K562 (cell line): ENCODE data around the gene MICAL2. TPM values are rescaled to one million over a fixed set of nuclear protein-coding genes. Genes with fewer than 3 reads are reported as not detected.

Source experiments
- ATAC-seq: fragments of 200-7000 bp; cut with Tn5 transposase; 3 replicates; pipeline ENCODE4 v1.9.1; 2020; ENCODE audit warnings: moderate library complexity
- BruUV-seq: library from RNA; stranded (reverse); fragments of 400-500 nt; replicated peaks from 2 replicates; lab custom pipeline; 2021; lab: Mats Ljungman, UMichigan
- CTCF ChIA-PET: fragments of 300-600 bp; formaldehyde crosslinking; extraction: SDS; loops from one replicate; lab custom pipeline; 2021; ENCODE audit warnings: low intra/inter-chr PET ratio; lab: Yijun Ruan, JAX
- POLR2A ChIA-PET: fragments of 300-600, 350-650 bp; sonication (Branson Sonifier 250); formaldehyde crosslinking; extraction: SDS; loops from one replicate; lab custom pipeline; 2021; ENCODE audit warnings: antibody characterized with exemption, inconsistent platforms; lab: Yijun Ruan, JAX
- DNase-seq, 4 experiments: peaks; one replicate each; pipeline versions ENCODE4 v3.0.0 to v3.0.0-alpha.2; 2011 to 2018; ENCODE audit warnings: low spot score in 3 of 4, mixed read lengths in 3 of 4; ENCODE audit errors: extremely low read depth in 1 of 4
- FAIRE-seq: peaks from 2 replicates; lab custom pipeline; 2011; peaks lifted over from hg19 to GRCh38; lab: Jason Lieb, UNC
- H2AFZ ChIP-seq: 2 replicates; pipeline ENCODE4 v1.6.0; 2011; ENCODE audit warnings: low read depth, low read length, control low read depth, inconsistent platforms
- H3K27ac ChIP-seq: fragments of 200-600 bp; 3 replicates; pipeline ENCODE4 v1.8.0; 2011; ENCODE audit warnings: low read depth, mild to moderate bottlenecking, control low read depth, inconsistent platforms, low read length, moderate library complexity, mixed read lengths; ENCODE audit errors: extremely low read depth
- H3K27me3 ChIP-seq, 2 experiments: fragments of 300-600 bp in 1 of 2; 2 replicates in 1 of 2; 3 replicates in 1 of 2; pipeline versions ENCODE4 v1.6.0 to v1.8.0; 2011; ENCODE audit warnings: inconsistent platforms in 2 of 2, low read length in 2 of 2, mild to moderate bottlenecking in 1 of 2, mixed read lengths in 1 of 2, moderate library complexity in 1 of 2; ENCODE audit not compliant: control insufficient read depth in 2 of 2, insufficient read depth in 2 of 2
- H3K36me3 ChIP-seq: fragments of 300-600 bp; 3 replicates; pipeline ENCODE4 v1.8.0; 2011; ENCODE audit warnings: mild to moderate bottlenecking, low read length, inconsistent platforms; ENCODE audit not compliant: control insufficient read depth, insufficient read depth
- H3K4me1 ChIP-seq, 2 experiments: fragments of 200-600 bp in 1 of 2; replicated peaks in 1 of 2; 2 replicates in 1 of 2; 3 replicates in 1 of 2; pipeline versions ENCODE4 v1.5.1 to v1.8.0; 2011; ENCODE audit warnings: inconsistent platforms in 2 of 2, low read length in 2 of 2, mild to moderate bottlenecking in 1 of 2, mixed read lengths in 1 of 2, moderate library complexity in 1 of 2; ENCODE audit not compliant: control insufficient read depth in 2 of 2, insufficient read depth in 2 of 2
- H3K4me2 ChIP-seq: 2 replicates; pipeline ENCODE4 v1.6.1; 2011; ENCODE audit warnings: low read length, control low read depth, inconsistent platforms, mixed read lengths; ENCODE audit not compliant: insufficient read depth
- H3K4me3 ChIP-seq: fragments of 200-600 bp; sonication (generic), shearing (Covaris generic); 2 replicates; pipeline ENCODE4 v1.5.1; 2016; ENCODE audit warnings: control low read depth, inconsistent platforms
- H3K79me2 ChIP-seq: fragments of 200-600 bp; 3 replicates; pipeline ENCODE4 v1.8.0; 2011; ENCODE audit warnings: low read length, inconsistent platforms; ENCODE audit not compliant: control insufficient read depth, insufficient read depth
- H3K9ac ChIP-seq, 2 experiments: 2 replicates each; pipeline versions ENCODE4 v1.6.0 to v1.6.1; 2011; ENCODE audit warnings: low read depth in 2 of 2, low read length in 2 of 2, control low read depth in 1 of 2, inconsistent platforms in 1 of 2, mild to moderate bottlenecking in 1 of 2, mixed read lengths in 1 of 2; ENCODE audit not compliant: insufficient read depth in 1 of 2
- H3K9me1 ChIP-seq: one replicate; pipeline ENCODE4 v1.6.0; 2011; ENCODE audit warnings: inconsistent platforms, mild to moderate bottlenecking, low read length, moderate library complexity; ENCODE audit not compliant: control insufficient read depth, insufficient read depth
- H3K9me3 ChIP-seq: replicated peaks from 2 replicates; pipeline ENCODE4 v1.5.1; 2011; ENCODE audit warnings: low read depth, low read length, inconsistent platforms; ENCODE audit not compliant: control insufficient read depth, insufficient read depth
- H4K20me1 ChIP-seq: replicated peaks from 2 replicates; pipeline ENCODE4 v1.6.1; 2011; ENCODE audit warnings: low read length, inconsistent platforms, mixed read lengths; ENCODE audit not compliant: control insufficient read depth, insufficient read depth
- CEBPB ChIP-seq: fragments of 450-650 bp; IDR thresholded peaks from 2 replicates; pipeline ENCODE4 v1.6.1; 2016; ENCODE audit warnings: missing genetic modification characterization, missing compliant biosample characterization
- CSDE1 ChIP-seq, 2 experiments: fragments of 450-650 bp; IDR thresholded peaks; 2 replicates each; pipeline ENCODE4 v1.6.1; 2016; ENCODE audit warnings: mild to moderate bottlenecking in 1 of 2
- FOXK1 ChIP-seq: sonication (generic); formaldehyde crosslinking; IDR thresholded peaks from 2 replicates; pipeline ENCODE4 v1.8.0; 2022; ENCODE audit warnings: missing genetic modification reagents, mild to moderate bottlenecking, borderline replicate concordance
- NCOA4 ChIP-seq: fragments of 450-650 bp; IDR thresholded peaks from 2 replicates; pipeline ENCODE4 v1.6.1; 2018; ENCODE audit warnings: mild to moderate bottlenecking; ENCODE audit not compliant: partially characterized antibody
- NONO ChIP-seq, 2 experiments: fragments of 200-400 bp in 1 of 2; fragments of 450-650 bp in 1 of 2; formaldehyde crosslinking in 1 of 2; IDR thresholded peaks; 2 replicates each; pipeline ENCODE4 v1.6.1; 2017; ENCODE audit warnings: low read depth in 2 of 2, mild to moderate bottlenecking in 2 of 2, moderate library complexity in 2 of 2, low read length in 1 of 2
- PHF21A ChIP-seq: fragments of 450-650 bp; IDR thresholded peaks from 2 replicates; pipeline ENCODE4 v1.6.1; 2017; ENCODE audit warnings: low read depth, borderline replicate concordance
- PHF8 ChIP-seq: fragments of 200-600 bp; sonication (generic); IDR thresholded peaks from 2 replicates; pipeline ENCODE4 v1.6.1; 2012; ENCODE audit warnings: mixed run types, mild to moderate bottlenecking, inconsistent platforms, low read length, moderate library complexity, borderline replicate concordance
- PURB ChIP-seq: sonication (generic); formaldehyde crosslinking; IDR thresholded peaks from 2 replicates; pipeline ENCODE4 v1.9.0; 2021; ENCODE audit warnings: low read depth, mild to moderate bottlenecking, missing genetic modification reagents
- RBFOX2 ChIP-seq: fragments of 200-400 bp; formaldehyde crosslinking; IDR thresholded peaks from 2 replicates; pipeline ENCODE4 v1.6.1; 2017; ENCODE audit warnings: low read depth, mild to moderate bottlenecking, low read length, moderate library complexity
- SAFB2 ChIP-seq: fragments of 200-400 bp; formaldehyde crosslinking; IDR thresholded peaks from 2 replicates; pipeline ENCODE4 v1.6.1; 2018; ENCODE audit warnings: borderline replicate concordance, low read length, low read depth, moderate library complexity; ENCODE audit not compliant: severe bottlenecking
- SREBF2 ChIP-seq: sonication (generic); formaldehyde crosslinking; IDR thresholded peaks from 2 replicates; pipeline ENCODE4 v1.4.0; 2020; ENCODE audit warnings: mild to moderate bottlenecking, missing genetic modification reagents
- ZNF23 ChIP-seq: fragments of 250-450 bp; sonication (Bioruptor Pico); IDR thresholded peaks from 2 replicates; pipeline ENCODE4 v1.4.0; 2020; ENCODE audit warnings: mild to moderate bottlenecking
- ZNF407 ChIP-seq: fragments of 450-650 bp; IDR thresholded peaks from 2 replicates; pipeline ENCODE4 v1.6.1; 2016; ENCODE audit warnings: low read depth
- WGBS: fragments of 100-300 bp; shearing (Covaris generic); methylation state at CpG from one replicate; pipeline ENCODE4 v1.1.6; 2016; ENCODE audit warnings: low coverage, mixed read lengths; ENCODE audit not compliant: insufficient coverage; ENCODE audit errors: missing lambda C conversion rate; 5-methylcytosine and 5-hydroxymethylcytosine counted together
- in situ Hi-C: fragments of 300-500 bp; cut with MboI; formaldehyde crosslinking; loops from 4 replicates; pipeline ENCODE4 v1.15.0; 2018; ENCODE audit warnings: inconsistent platforms, mixed read lengths
- intact Hi-C: fragments of 100-400 bp; cut with micrococcal nuclease; formaldehyde crosslinking; loops from 2 replicates; pipeline ENCODE4 v1.14.2; 2022
- polyA plus RNA-seq, 8 experiments: library from polyadenylated mRNA; depleted of rRNA in 4 of 8; stranded (reverse) in 5 of 8; unstranded in 3 of 8; fragments of >200 nt; fragmentation: Nextera tagmentation in 2 of 8; fragmentation: Illumina TruSeq in 1 of 8; extraction: Ambion mirVana in 2 of 8; extraction: Trizol in 1 of 8; gene quantifications; 2 replicates each; pipeline versions ENCODE4 v1.2.1 to v1.2.3, GENCODE V29; 2011 to 2014; ENCODE audit warnings: inconsistent platforms in 1 of 8, missing spikeins in 1 of 8
- total RNA-seq, 7 experiments: library from RNA; depleted of rRNA in 6 of 7; stranded (reverse); fragments of >200 nt in 6 of 7; fragmentation: Illumina TruSeq in 2 of 7; extraction: Trizol in 2 of 7; gene quantifications; 2 replicates each; pipeline versions ENCODE4 v1.2.1 to v1.2.3, GENCODE V29; 2011 to 2021; ENCODE audit warnings: low replicate concordance in 1 of 7

The MICAL2 gene
- total and polyA plus RNA-seq, 9 of the 15 experiments (the other 6 are each of a cell fraction or from before 2014, with no cell fraction given), result 4.7 to 64.2 (median 33.6) TPM

GRCh38 chr11:12243486-12243885, 133.1 kb downstream of the MICAL2 start:
- intact Hi-C loops (no loop called here), in situ Hi-C loops (no loop called here)
- DNase-seq (no peak), FAIRE-seq (no peak), ATAC-seq (no peak)
- ChIA-PET POLR2A (interaction anchor here (1.2 kb wide), 1 partner anchor 177 kb away, joined by 3 read pairs; no protein-coding TSS in a partner anchor), CTCF (no interaction called here)
- H3K9ac ChIP-seq, result no peak overlapping the region
- peaks cover 22% of the 10 kb centered on the region for H3K36me3 ChIP-seq
- no peaks in the 10 kb centered on the region for H3K9me1 ChIP-seq
- no TSS peak for BruUV-seq
- H3K27me3 ChIP-seq, result no peaks in the 10 kb centered on the region
- no peaks in the 10 kb centered on the region for H3K9me3 ChIP-seq
- TF ChIP-seq ZNF23 (no peak), FOXK1 (CRISPR knock-in tag) (no peak), ZNF407 (no peak), RBFOX2 (no peak), PHF8 (no peak), CEBPB (no peak), NCOA4 (no peak), SAFB2 (no peak), PURB (CRISPR knock-in tag) (no peak), PHF21A (no peak), NONO (IDR thresholded peaks at IDR 0.05; ENCODE audit: low read depth in 2 of 2, low read length in 1 of 2) (no peak), SREBF2 (no peak), CSDE1 (IDR thresholded peaks at IDR 0.05) (no peak)
- no peaks in the 10 kb centered on the region for H4K20me1 ChIP-seq
- no peak overlapping the region for H3K4me3 ChIP-seq
- WGBS, result 82% methylated on average over 6 of the region's 6 CpGs
- no peak overlapping the region for H3K27ac ChIP-seq
- no peak overlapping the region for H2AFZ ChIP-seq
- no peak overlapping the region for H3K4me2 ChIP-seq
- no peaks in the 10 kb centered on the region for H3K79me2 ChIP-seq
- peaks cover 12 to 17% of the 10 kb centered on the region in 2 experiments; a peak in 4 of 5 replicates for H3K4me1 ChIP-seq
